Measurements from ENCODE around the gene ANXA11.

The ANXA11 gene

DNA sequence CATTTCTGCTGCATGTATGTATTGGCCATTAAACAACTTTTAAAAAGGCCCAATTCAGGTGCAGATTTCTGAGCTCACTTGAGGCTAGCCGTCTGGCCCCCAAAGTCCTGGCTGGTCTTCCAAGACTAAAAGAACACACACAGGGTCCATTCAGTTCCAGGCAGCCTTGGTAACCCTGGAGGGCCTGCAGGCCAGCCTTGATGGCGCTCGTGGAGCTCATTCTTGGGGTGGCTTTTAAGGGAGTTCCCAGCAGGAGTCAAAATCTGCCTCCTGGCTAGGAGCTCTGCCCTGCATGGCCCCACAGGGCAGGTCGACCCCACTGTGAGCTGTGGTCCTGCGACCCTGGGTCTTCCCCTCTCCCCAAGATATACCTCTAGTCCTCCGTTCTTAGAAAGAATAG is 28.8 kb downstream of the ANXA11 start:
- Histone ChIP-seq H3K9me3 (ENCODE audit: insufficient read depth, low read length, severe bottlenecking) (no peaks in the 10 kb centered on the region), H3K4me1 (ENCODE audit: insufficient read depth, low read length) (no peaks in the 10 kb centered on the region), H3K9ac (ENCODE audit: low read depth, low read length) (no peak overlapping the region), H3K4me2 (ENCODE audit: insufficient read depth, low read length) (no peak overlapping the region), H3K36me3 (ENCODE audit: insufficient read depth, low read length) (no peaks in the 10 kb centered on the region), H3K4me3 (ENCODE audit: low read depth in 1 of 2, low read length in 2 of 2) (no peak overlapping the region), H3K27ac (ENCODE audit: low read length) (no peak overlapping the region), H3K27me3 (ENCODE audit: insufficient read depth, low read length, poor library complexity) (no peaks in the 10 kb centered on the region), H3K79me2 (ENCODE audit: insufficient read depth, low read length) (peaks cover 21% of the 10 kb centered on the region), H2AFZ (ENCODE audit: low read depth, low read length) (no peak overlapping the region), H4K20me1 (ENCODE audit: insufficient read depth, low read length) (peaks cover 67% of the 10 kb centered on the region)
- no peak for ATAC-seq (ENCODE audit: insufficient read depth, low read depth)
- DNase-seq: no peak
- TF ChIP-seq CTCF (IDR thresholded peaks at IDR 0.05; ENCODE audit: borderline replicate concordance, extremely low read depth, low read length, poor library complexity, severe bottlenecking) (no peak), EZH2 (IDR thresholded peaks at IDR 0.05; ENCODE audit: borderline replicate concordance, low read depth, low read length, severe bottlenecking) (no peak)

DNA sequence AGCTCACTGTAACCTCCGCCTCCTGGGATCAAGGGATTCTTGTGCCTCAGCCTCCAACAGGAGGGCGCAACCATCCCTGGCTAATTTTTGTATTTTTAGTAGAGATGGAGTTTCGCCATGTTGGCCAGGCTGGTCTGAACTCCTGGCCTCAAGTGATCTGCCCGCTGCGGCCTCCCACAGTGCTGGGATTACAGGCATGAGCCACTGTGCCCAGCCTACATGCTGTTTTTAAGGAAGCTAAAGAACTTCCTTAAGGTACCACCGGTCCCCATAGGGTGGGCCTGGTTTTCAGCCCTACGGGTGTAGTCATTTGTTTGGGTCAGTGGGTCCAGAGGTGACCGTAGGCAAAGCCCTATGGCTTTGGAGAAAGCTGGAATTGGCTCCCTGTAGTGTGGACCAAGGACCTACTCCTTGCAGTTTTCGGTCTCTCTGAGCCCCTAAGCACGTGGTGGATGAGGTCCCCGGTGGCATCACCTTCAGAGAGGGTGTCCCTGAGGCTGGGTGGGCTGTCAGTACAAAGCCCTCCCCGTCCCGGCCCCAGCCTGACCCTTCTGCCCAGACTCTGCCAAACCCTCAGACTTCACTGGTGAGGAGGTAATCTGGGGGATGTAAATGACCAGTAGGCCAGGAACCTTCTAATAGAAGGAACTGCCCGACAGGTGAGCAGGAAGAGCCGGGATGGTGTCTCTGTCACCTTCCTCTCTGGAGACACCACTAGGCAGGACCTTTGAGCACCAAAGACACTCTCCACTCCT is 30.5 kb downstream of the ANXA11 start:
- DNase-seq: no peak
- Histone ChIP-seq H3K79me2 (ENCODE audit: insufficient read depth, low read length) (peaks cover 10% of the 10 kb centered on the region), H3K27ac (ENCODE audit: low read length) (no peak overlapping the region), H2AFZ (ENCODE audit: low read depth, low read length) (no peak overlapping the region), H3K4me1 (ENCODE audit: insufficient read depth, low read length) (no peaks in the 10 kb centered on the region), H3K27me3 (ENCODE audit: insufficient read depth, low read length, poor library complexity) (no peaks in the 10 kb centered on the region), H3K4me2 (ENCODE audit: insufficient read depth, low read length) (no peak overlapping the region), H3K36me3 (ENCODE audit: insufficient read depth, low read length) (no peaks in the 10 kb centered on the region), H3K4me3 (ENCODE audit: low read depth in 1 of 2, low read length in 2 of 2) (no peak overlapping the region), H4K20me1 (ENCODE audit: insufficient read depth, low read length) (peaks cover 67% of the 10 kb centered on the region), H3K9ac (ENCODE audit: low read depth, low read length) (no peak overlapping the region), H3K9me3 (ENCODE audit: insufficient read depth, low read length, severe bottlenecking) (no peaks in the 10 kb centered on the region)
- no peak for ATAC-seq (ENCODE audit: insufficient read depth, low read depth)
- TF ChIP-seq EZH2 (IDR thresholded peaks at IDR 0.05; ENCODE audit: borderline replicate concordance, low read depth, low read length, severe bottlenecking): no peak
- no peak for TF ChIP-seq CTCF (IDR thresholded peaks at IDR 0.05; ENCODE audit: borderline replicate concordance, extremely low read depth, low read length, poor library complexity, severe bottlenecking)

DNA sequence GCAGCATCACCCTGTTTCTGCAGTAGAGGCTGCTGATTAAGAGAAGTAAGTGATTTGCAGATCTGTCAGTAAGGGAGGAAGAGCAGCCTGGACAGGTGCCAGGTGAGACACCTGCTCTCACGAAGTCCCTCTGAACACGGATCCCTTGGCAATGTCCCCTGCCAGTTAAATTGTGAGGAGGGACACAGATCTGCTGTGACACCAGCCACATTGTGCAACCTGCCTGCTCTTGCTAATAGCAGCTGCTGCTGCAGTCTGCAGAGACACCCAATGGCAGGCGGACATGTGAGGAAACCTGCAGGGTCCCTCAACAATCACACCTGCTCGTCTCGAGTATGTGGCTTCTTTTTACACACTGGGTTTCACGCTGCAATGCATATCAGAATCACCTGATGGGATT is 31.9 kb downstream of the ANXA11 start:
- H3K79me2 ChIP-seq (ENCODE audit: insufficient read depth, low read length): peaks cover 7% of the 10 kb centered on the region
- H3K4me1 ChIP-seq (ENCODE audit: insufficient read depth, low read length): no peaks in the 10 kb centered on the region
- H3K36me3 ChIP-seq (ENCODE audit: insufficient read depth, low read length): no peaks in the 10 kb centered on the region
- H3K9me3 ChIP-seq (ENCODE audit: insufficient read depth, low read length, severe bottlenecking): no peaks in the 10 kb centered on the region
- no peak overlapping the region for H3K4me2 ChIP-seq (ENCODE audit: insufficient read depth, low read length)
- H4K20me1 ChIP-seq (ENCODE audit: insufficient read depth, low read length): peaks cover 70% of the 10 kb centered on the region
- TF ChIP-seq EZH2 (IDR thresholded peaks at IDR 0.05; ENCODE audit: borderline replicate concordance, low read depth, low read length, severe bottlenecking): no peak
- TF ChIP-seq CTCF (IDR thresholded peaks at IDR 0.05; ENCODE audit: borderline replicate concordance, extremely low read depth, low read length, poor library complexity, severe bottlenecking): no peak
- no peak overlapping the region for H3K9ac ChIP-seq (ENCODE audit: low read depth, low read length)
- H3K27me3 ChIP-seq (ENCODE audit: insufficient read depth, low read length, poor library complexity): no peaks in the 10 kb centered on the region
- ATAC-seq (ENCODE audit: insufficient read depth, low read depth) (no peak), DNase-seq (no peak)
- H3K27ac ChIP-seq (ENCODE audit: low read length): no peak overlapping the region
- no peak overlapping the region for H2AFZ ChIP-seq (ENCODE audit: low read depth, low read length)
- H3K4me3 ChIP-seq (ENCODE audit: low read depth in 1 of 2, low read length in 2 of 2): no peak overlapping the region

Measured in DND-41 (cell line).